NCI-H226 (cell line): ENCODE results near the gene HINT2.

Experiments
- DNase-seq: peaks from one replicate; pipeline ENCODE4 v3.0.0-alpha.2; 2015

HINT2 gene

DNA sequence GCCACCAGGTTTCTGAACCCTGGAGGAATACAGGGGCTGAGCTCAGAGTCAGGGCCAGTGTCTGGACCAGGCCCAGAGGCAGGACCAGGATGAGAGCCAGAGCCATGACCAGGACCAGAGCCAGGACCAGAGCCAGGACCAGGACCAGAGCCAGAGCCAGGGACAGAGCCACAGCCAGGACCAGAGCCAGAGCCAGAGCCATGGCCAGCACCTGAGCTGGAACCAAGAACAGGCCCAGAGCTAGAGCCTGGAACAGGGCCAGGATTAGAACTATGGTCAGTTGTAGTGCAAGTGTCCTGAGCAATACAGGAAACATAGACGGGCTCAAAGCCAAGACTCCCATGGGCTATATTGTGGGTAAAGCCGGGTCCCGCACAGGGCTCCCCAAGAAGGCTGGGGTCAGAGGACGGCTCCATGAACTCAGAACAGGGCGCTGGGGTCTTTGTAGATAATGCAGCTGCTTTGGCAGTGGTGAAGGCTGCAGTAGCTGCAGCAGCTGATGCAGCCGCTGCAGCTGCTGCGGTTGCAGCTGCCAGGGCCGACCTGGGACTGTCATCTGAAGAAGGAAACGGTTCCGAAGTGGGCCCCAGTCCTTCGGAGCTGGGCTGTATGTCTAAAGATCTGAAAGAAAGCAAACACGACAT is 3.3 kb downstream of the HINT2 start:
- no peak for DNase-seq

DNA sequence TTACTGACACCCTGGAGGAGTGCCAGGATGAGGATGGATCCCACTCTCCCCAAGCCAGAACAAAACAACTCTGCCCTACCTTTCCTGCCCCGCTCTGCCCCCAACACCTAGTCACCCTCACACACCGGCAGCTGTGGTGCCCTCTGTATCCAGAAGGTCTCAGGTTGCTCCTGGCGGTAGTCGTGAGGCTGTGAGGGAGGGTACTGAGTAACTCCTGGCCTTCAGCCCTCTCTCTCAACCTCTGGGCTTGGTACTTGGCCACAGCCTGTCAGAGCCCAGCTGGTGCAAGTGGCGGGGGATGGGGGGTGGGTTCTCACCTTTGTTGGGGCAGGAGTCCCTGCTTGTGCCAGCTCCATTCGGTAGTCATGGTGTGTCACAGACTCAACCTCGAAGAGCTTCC is 4.7 kb downstream of the HINT2 start:
- no peak for DNase-seq

DNA sequence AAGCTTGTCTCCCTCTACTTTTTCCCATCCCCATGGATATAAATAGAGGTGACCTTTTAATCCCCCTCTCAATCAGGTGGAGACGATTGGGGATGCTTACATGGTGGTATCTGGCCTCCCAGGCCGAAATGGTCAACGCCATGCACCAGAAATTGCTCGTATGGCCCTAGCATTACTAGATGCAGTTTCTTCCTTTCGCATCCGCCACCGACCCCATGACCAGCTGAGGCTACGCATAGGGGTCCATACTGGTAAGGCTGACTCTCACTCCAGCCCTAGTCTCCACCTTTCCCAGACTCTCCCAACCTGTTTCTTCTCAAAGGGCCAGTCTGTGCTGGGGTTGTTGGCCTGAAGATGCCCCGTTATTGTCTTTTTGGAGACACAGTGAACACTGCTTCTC is 6.4 kb downstream of the HINT2 start:
- DNase-seq, result no peak

DNA sequence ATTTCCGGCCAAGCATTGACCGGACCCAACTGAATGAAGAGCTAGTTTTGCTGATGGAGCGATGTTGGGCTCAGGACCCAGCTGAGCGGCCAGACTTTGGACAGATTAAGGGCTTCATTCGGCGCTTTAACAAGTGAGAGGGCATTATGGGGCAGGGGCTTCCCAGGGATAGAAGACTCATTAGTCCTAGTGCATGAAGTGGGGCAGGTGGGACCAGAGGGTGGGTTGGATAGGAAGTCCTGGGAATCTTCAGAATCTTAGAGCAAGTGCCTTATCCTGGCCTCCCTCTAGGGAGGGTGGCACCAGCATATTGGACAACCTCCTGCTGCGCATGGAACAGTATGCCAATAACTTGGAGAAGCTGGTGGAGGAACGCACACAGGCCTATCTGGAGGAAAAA is 8.7 kb downstream of the HINT2 start:
- DNase-seq, result no peak

DNA sequence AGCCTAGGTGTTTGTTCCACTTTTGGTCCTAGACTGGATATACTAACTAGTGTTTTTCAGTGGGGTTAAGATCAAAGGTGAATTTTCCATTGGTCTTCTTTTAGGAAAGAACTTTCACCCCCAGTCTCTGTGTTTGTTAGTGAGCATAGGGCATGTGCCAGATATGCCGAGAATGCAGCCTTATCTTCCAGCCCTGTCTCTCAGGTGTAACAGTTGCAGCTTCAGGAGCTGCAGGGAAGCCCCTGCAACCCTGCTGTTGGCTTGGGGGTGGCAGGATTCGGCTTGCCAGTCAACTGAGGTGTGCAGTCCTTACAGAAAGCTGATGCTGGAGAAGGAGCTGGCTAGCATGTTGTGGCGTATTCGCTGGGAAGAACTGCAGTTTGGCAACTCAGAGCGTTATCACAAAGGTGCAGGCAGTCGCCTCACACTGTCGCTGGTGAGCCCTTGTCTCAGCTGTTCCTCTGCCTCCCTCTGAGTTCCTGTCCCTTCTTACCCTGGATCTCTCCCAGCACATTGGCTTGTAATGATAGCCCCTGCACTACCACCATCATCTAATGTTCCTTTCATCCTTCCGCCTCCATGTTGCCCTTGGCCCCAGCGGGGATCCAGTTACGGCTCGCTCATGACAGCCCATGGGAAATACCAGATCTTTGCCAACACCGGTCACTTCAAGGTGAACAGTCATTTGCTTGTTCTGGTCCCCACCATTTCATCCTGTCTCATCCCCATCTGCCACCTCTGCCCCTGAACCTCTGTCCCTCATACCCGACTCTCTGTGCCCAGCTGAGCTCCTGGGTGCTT is 13.3 kb downstream of the HINT2 start:
- DNase-seq, result no peak

DNA sequence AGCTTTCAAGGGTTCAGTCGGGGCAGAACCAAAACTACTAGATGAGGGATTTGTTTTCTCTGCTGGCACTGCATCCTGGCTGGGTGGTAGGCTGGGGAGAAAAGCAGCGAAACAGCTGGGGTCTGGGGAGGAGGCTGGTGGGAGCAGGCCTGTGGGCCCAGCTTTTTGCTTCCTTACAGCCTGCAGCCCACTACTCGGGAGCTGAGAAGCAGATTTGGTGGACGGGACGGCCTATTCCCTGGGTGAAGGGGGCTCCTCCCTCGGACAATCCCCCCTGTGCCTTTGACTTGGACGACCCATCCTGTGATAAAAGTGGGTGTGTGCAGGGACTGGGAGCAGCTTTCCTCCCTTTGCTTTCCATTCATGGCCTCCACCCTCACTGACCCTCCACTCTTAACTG is 14.3 kb downstream of the HINT2 start:
- no peak for DNase-seq

DNA sequence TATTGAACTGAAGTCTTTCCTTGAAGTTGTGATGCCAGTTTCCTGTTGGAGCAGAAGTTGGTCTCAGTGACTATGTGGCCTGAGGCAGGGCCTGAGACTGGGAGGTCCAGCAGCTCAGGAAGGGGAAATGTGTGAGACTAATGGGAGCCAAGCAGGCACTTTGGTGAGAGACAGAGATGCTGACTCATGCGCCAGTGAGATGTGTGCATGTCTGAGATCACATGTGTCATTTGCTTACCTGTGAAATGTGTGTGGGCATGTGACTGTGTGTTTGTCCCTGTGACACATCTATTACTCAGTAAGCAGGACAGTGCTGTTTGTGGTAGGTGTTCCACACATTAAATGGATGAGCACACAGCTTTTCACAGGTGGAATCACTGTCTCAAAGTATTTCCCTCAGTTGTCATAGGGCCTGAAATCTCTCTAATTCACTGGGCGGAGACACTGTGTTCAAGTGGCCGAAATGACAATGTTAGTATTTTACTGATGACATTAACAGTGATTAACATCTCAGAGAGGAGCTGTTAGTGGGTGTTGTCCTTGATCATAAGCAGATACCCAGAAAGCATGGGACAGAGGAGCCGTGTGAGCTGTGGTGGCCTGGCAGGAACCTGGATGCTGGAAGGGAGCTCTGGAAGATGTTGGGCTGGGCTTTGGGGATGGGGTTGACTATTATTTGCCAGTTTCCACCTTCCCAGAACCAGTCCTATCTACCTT is 16.0 kb downstream of the HINT2 start:
- peak; percentile 6 for DNase-seq

DNA sequence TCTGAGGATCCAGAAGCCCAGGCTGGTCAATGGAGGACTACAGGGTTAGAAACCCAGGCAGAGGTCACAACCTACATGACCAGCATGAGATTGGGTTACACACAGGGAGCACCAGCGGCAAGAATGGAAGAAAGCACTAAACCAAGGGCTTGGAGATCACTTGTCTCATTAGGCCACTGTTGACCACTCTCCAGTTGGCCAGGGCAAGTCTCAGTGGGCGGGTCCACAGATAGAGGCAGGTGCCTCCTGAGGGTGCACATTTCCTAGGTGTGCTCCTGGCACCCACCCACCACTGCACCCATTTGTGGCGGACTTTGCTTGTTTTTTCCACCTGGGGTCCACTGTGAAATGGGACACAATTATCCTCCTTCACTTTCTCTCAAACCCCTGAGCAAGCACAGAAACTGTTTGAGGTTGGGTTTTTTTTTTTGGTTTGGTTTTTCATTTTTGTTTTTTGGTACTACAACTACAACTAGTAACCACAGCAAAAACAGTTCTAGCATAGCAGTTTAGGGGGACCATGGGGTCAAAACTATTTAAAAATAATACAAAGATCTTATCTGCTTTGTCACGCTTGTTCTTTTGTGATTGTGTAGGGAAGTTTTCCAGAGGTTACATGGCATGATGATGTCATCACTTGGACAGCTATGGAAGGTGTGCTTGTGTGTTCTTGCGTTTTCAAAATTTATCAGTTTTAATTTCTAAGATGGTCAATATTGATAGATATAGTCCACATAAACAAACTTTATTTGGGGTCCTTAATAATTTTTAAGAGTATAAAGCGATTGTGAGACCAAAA is 17.3 kb downstream of the HINT2 start:
- DNase-seq, result no peak

DNA sequence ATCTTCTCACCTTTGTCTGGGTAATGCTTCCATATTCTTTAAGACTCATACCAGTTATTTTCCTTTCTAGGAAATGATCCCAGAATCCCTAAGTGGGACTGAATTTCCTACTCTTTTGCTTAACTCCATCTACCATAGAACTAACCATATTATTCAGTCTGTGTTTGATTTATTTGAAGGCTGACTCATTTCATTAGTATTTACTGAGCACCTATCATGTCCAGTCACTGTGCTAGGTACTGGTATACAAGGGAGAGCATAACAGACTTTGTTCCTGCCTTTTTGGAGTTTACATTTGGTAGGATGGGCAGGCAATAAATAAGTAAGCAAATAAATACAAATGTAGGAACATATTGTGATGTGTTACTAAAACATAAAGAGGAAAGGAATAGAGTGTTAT is 19.1 kb downstream of the HINT2 start:
- no peak for DNase-seq

DNA sequence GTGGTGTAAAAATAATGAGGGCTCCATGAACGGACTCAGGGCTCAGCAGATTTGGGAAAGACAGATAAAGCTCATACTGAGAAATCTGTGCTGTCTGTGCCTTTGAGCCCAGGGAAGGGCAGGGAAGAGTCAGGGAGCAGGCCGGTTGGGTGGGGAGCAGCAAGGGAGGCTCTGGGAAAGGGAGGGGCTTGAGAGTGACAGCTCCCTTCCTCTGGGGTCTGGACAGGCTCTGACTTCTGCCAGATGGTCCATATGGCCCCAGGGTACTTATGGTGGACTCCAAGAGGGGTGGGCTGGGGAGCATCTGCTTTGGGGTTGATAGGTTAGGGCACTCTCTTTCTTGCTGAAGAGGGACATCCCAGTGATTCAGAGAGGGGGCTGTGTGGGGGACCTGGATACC is 21.4 kb downstream of the HINT2 start:
- DNase-seq, result no peak

DNA sequence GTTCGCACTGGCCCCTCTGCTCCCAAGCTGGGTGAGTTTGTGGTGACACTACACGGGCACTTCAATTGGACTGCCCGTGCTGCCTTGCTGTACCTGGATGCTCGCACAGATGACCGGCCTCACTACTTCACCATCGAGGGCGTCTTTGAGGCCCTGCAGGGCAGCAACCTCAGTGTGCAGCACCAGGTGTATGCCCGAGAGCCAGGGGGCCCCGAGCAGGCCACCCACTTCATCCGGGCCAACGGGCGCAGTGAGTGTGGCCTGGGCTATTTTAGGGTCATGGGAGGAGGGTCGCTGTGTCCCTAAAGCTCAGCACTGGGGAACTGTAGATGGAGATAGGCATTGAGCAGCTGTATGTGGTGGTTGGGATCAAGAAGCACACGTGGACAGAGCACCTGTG is 22.0 kb downstream of the HINT2 start:
- DNase-seq, result no peak

DNA sequence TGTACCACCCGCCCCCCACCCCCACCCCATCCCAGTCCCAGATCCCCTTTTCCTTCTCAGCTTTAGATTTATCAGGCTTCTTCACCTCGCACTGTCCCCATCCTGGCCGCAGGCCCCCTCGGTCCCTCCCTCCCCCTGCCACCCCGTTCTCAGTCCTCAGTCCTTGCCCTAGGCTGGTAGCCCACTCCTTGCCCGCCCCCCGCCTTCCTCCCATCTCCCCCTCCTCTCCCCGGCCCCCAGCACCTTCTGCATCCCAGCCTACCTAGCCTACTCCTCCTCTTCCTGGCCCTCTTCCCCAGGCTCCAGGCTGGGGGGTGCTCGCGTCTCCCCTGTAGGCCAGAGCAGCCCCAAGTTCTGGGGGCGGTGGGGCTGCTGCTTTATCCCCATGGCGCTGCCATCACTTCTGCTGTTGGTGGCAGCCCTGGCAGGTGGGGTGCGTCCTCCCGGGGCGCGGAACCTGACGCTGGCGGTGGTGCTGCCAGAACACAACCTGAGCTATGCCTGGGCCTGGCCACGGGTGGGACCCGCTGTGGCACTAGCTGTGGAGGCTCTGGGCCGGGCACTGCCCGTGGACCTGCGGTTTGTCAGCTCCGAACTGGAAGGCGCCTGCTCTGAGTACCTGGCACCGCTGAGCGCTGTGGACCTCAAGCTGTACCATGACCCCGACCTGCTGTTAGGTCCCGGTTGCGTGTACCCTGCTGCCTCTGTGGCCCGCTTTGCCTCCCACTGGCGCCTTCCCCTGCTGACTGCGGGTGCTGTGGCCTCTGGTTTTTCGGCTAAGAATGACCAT is 22.6 kb downstream of the HINT2 start:
- no peak for DNase-seq

DNA sequence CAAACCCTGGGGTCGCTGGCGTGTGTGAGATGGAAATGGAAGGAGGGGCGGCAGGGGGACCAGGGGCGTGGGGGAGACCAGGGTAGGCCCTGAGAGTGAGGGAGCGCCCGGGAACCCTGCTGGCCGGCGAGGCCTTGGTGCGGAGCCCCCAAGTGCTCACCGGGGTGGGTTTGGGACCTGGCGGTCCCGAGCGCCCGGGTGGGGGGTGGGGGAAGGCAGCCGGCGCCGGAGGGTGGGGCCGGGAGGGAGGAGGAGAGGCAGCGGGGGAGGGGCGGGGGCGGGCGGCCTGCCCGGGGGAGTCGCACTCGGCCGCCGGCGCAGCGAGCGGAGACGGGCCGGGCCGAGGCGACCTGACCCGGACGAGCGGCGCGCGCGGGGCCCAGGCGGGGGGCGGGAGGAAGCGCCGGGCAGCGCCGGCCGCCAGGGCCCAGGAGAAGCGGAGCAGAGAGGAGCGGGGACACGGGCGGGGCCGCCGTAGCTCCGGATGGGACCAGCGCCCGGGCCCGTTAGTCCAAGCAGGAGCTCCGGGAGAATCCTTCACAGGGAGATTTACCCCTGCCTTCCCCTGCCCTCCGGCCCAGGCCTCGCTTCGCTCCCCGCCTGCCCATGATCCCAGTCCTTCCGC is 23.4 kb downstream of the HINT2 start, which contains the start of gene NPR2:
Gene NPR2 (plus strand): TSS at position 295 of the 625 bp plus-strand sequence. CDS start 818 bp downstream, outside the sequence.
- DNase-seq, result no peak

DNA sequence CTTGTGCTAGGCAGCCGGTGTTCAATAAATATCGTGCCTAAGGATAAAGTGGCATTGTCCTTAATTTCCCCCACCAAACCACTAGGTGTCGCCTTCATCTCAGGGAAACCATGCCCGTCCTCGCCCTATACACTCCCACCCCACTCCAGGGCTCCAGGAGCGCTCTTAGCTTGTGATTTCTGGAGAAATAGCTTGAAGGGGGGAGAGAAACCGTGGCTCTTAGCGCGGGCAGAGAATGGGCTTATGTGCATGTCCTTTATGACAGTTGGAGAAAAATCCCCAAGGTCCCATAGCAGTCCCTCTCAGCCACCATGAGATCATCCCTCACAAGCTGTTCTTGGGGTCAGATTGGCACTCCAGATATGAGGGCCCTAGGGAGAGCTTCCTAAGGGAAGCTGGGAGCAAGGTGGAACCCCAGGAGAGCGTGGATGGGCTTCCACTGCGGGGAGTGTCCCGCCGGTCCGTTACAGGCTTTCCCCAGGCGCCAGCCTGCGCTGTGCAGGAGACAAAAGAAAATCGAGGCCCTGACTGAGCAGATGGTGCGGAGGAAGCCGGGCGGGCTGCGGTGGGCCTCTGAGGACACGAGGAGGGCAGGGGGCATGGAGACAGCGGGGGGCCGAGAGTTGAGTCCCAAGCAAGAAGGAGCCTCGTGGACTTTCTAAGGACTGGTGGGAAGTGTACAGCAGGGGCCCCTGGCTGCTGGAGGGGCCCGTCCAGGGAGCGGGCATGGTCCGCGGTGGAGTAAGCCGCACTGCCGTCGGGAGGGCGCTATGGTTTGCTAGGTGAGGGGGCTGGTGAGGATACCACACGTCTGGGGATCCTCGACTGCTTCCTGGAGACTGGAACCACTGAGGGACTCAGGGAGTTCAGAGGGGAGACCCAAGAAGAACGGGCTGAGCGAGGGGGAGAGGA is 24.2 kb downstream of the HINT2 start:
- DNase-seq, result peak; percentile 25

DNA sequence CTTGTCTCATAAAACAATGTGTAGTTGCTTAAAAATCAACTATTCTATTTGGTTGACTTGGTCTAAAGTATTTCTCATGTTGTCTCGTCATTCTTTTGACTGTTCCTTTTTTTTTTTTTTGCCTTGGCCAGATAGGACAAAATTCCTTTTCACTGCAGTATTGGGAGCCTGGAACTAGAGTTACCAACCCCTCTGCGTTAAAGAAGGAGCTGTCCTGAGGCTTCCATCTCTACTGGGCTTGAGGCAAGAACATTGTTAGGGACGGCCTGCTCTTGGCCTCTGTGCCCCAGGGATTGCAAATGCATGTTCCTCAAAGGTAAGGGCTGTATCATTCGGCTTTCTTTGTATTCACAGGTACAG is 24.8 kb downstream of the HINT2 start:
- no peak for DNase-seq

DNA sequence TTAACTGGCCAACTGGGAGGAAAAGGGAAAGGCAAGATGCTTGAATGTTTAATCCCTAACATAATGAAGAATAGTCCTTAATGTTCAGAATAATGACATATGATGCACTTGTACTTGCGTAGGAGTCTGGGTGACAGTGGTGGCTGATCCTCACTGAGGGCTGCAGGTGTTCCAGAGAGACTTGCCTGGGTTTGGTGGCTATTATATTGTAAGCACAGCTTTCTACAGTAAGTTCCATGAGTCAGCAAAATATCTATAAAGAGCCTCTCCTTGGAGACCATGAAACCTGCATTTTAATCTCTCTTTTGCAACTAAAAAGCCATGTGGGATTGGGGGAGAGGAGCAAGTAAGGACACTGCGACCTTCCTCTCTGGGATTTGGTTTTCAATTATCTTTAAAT is 25.3 kb downstream of the HINT2 start:
- DNase-seq, result no peak

DNA sequence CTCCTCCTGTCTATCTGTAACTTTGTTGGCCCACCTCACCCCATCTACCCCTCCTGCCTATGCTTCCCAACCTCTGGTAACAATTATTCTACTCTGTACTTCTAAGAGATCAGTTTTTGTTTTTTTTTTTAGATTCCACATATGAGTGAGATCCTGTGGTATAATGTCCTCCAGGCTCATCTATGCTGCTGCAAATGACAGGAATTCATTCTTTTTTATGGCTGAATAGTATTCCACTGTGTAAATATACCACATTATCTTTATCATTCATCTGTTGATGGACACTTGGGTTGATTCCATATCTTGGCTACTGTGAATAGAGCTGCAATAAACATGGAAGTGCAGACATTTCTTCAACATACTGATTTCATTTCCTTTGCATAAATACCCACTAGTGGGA is 31.4 kb downstream of the HINT2 start:
- DNase-seq, result no peak

DNA sequence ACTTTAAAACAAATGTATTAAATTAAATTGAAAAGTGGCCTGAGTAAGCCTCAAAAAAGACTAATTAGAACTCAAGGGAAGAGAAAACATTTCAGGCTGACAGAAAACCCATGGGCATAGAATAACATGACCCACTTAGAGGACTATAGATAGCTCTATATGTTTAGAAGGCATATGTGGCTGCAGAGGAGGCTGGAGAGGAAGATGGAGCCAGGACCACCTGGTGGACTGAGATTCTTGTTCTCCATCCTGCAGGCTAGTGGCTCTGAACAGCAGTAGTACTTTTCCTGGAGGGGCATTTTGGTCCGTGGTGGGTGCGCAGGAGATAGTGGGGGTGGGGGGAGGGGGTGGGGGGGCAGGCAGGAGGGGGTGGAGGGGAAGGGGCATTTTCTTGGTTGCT is 33.8 kb downstream of the HINT2 start:
- DNase-seq, result no peak

DNA sequence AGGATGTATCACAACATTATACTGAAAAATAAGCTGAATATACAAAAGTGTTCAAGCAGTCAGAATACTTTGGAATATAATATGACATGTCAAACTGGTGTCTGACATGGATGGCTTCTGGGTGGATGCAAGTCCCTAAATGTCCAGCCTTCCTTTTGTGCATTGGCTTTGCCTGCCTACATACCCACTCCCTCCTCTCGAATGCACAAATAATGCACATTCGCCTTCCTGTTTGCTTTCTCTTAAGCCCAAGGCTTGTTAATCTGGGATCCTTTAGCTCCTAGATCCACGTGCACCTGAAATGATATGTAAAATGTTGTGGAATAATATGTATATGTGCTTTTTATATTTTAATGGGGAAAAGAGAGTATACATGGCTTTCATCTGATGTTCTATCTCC is 36.3 kb downstream of the HINT2 start:
- DNase-seq, result no peak

DNA sequence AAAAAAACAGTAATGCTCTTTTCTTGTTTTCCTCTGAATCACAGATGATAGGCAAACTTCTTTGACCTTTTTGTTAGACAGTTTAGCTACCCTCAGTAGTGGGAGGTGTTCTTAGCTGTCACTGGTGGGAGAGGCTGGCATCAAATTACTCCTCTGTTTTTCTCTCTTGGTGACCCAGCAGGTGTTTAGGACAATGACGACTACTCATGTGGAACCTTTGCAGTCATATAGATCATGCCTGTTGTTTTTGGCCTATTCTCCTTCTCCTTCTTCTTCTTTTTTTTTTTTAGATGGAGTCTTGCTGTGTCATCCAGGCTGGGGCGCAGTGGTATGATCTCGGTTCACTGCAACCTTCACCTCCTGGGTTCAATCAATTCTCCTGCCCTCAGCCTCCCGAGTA is 38.8 kb downstream of the HINT2 start:
- DNase-seq, result no peak
